GM18507 (cell line): Measurements from ENCODE around the gene FMO1.
"Not testable (repeated sequence)": the region's sequence is repeated elsewhere in the genome, so short reads cannot be mapped to it uniquely, and the experiment has no call there.

Experiments used
- DNase-seq: peaks from one replicate; pipeline ENCODE4 v3.0.0; 2011; ENCODE audit warnings: low read depth; ENCODE audit not compliant: insufficient read length; ENCODE audit errors: extremely low spot score
- FAIRE-seq: peaks from 2 replicates; lab custom pipeline; 2011; peaks lifted over from hg19 to GRCh38; lab: Jason Lieb, UNC

The FMO1 gene, protein sequence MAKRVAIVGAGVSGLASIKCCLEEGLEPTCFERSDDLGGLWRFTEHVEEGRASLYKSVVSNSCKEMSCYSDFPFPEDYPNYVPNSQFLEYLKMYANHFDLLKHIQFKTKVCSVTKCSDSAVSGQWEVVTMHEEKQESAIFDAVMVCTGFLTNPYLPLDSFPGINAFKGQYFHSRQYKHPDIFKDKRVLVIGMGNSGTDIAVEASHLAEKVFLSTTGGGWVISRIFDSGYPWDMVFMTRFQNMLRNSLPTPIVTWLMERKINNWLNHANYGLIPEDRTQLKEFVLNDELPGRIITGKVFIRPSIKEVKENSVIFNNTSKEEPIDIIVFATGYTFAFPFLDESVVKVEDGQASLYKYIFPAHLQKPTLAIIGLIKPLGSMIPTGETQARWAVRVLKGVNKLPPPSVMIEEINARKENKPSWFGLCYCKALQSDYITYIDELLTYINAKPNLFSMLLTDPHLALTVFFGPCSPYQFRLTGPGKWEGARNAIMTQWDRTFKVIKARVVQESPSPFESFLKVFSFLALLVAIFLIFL

DNA sequence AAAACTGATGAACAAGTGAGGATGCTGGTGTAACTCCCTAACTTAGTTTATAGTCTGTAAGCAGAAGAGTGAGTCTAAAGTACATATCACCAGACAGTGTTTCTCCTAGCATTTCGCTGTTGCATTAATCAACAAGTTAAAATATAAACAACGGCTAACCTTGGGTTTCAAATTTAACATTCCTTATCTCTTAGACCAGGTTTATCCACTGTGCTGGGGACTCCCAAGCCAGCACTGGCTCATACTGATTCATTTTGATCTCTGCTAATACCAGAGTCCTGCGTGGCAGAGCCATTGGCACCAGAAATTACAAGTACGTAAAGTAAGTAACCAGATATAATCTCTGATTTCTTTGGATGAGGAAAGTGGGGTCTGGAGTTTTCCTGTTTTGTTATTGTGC is at the start of gene FMO1:
Gene FMO1 (plus strand): TSS at position 193 of the 400 bp plus-strand sequence. CDS start 9,594 bp downstream, outside the sequence.
- no peak for FAIRE-seq
- no peak for DNase-seq

DNA sequence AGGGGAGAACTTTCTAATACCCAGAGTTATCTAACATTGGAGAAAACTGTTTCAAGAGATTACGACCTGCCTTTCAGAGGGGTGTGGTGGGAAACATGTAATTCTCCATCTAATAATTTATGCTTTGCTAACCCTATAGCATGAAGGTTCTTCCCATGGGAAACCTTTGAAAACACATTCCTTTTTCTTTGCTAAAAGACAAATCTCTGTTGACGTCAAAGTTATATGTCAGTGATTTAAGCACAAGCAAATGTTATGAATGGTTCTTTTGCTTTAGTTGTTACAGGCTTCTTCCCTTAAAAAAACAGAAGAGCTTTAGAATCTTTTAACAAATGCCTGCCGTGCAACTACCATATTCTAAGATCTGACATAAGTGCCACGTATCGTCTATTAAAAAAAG is 44.0 kb upstream of the FMO1 start:
- FAIRE-seq (no peak), DNase-seq (no peak)

DNA sequence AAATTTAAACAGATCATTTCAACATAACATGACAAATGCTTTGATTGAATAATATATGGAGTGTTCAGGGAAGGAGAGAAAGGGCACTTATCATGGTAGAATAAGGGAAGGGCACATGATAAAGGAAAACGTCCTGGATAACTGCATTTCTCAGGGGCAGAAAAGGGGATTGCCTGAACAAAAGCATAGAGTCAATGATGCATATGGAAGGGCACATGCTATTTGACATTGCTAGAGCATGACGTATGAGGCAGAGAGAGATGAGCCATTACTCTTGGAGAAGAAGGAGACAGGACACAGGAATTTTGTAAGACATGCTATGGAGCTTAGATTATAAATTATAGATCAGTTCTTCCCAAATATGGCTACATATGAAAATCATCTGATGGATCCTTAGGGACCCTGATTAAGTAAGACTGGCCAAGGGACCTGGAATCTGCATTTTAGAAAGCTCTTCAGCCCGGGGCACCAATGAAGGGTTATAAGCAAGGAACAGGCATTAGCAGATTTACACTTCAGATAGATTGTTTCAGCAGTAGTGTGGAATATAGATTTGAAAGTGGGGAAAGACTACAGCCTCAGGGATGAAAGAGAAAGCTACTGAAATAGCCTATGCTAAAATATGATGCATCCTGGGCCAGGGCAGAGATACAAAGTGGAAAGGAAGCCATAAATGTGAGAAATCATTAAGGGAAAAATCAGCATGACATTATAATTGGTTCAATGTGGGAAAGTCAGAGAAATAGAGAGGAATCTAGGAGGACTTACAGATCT is 41.9 kb upstream of the FMO1 start:
- DNase-seq (no peak), FAIRE-seq (no peak)

DNA sequence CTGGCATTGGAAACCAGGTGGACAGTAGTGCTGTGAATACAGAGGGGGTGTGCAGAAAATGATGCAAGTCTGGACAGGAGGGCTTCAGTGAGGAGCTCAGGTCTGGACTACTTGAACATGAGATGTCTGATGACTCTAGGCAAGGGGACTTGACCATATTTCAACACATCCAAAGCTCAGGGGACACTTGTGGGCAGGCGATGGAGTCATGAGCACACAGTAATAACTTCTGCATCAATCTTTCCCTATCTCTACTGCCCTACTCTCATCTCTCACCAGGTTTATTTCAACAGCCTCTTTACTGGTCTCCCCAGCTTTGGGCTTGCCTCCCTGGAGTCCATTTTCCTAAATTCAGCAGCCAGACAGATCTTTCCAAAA is 41.3 kb upstream of the FMO1 start:
- FAIRE-seq (no peak), DNase-seq (no peak)

DNA sequence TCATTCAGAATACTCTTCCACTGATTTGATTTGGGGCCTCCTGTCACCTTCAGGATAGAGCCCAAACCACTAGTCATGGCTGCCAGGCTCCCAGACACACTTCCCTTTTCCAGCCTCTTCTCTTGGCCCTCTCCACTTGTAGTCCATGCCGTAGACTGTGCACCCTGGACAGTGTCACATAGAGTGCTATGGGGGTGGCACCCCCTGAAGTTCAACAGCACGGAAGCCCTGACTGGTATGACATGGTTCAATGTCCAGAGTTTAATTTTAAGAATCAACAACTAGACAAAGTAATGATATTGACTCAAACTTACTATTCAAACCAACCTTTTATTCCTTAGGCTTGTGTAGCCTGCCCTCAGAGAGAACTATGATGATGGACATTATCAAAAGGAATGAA is 40.9 kb upstream of the FMO1 start:
- DNase-seq (no peak), FAIRE-seq (no peak)

DNA sequence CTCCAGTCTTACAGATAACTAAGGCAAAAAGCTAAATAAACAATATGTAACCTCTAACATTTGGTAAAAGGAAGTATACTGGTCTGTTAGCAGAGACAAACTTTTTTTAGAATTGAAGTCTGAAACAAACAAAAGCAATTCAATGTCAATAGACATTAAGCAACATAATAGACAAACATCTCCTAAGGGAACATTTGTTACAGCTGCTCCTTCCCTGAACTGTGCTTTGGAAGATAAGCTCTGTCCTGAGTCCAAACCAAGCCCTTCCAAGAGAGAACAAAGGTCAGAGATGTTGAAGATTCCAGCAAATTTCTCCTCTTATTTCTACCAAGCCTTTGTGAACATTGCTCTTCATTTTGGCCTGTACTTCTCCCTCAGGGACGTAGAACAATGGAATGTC is 37.9 kb upstream of the FMO1 start:
- FAIRE-seq (no peak), DNase-seq (no peak)

DNA sequence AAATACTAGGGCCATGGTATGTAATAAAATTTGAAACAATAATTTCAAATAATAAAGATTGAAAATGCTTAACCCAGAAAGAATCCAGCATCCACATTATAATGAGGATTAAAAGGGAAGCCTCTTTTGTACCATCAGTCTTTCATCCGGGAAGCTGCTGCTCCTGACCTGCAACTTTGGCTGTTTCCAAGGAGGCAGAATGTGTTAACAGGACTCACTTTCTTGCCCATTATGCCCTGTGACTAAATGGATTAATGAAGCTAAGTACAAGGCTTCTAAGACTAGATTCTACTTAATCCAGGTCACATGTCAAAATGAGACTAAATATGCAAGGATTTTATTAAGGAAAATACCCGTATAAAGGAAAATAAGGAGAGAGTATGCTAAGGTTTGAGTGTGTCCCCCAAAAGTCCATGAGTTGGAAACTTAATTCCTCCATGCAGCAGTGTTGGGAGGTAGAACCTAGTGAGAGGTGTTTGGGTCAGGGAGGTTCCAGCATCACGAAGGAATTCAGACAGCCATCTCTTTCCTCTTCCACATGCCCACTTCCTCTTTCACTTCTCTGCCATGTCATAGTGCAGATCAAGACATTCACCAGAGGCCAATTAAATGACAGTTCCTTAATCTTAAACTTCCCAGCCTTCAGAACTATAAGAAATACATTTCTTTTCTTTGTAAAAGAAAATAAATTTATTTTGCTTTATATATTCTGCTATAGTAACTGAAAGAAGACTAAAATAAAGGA is 35.5 kb upstream of the FMO1 start:
- DNase-seq (no peak), FAIRE-seq (no peak)

DNA sequence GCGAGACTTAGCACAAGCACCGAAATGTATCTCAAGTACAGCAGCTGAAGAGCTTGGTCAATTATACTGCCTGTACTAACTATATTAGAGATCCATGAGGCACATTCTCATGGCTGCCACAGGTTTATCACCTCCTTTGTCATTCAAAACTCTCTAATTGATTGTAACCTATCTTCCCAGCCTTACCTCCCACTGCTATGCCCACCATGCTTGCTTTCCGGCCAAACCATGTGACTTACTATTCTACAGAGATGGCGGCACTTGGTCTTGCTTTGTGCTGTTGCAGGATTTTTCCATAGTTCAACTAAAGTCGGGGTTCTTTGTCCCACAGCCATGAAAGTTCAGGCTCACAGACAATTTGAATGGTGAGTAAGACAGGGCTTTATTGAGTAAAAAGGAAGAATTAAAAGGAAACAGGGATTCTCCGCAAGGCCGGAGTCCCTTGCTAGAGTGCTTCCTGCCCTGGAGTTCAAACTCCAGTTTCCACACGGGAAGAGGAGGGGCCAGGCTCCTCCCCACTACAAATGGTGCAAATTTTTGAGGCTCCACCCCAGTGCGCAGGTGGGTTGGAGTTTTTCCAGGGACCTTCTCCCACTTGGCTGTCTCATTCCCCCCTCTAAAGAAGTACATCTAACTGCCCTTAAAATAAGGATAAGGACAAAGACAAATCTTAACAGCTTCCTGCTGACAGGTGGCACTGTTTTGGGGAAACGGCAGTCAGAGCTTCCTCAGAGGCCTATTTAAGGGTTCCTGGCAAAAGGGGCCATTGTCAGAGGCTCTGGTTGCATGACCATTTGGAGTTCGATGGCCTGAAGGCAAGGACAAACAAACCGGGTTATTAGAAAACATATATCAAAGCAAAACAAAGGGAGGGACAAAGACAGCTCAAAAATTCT is 34.5 kb upstream of the FMO1 start:
- DNase-seq (no peak), FAIRE-seq (no peak)

DNA sequence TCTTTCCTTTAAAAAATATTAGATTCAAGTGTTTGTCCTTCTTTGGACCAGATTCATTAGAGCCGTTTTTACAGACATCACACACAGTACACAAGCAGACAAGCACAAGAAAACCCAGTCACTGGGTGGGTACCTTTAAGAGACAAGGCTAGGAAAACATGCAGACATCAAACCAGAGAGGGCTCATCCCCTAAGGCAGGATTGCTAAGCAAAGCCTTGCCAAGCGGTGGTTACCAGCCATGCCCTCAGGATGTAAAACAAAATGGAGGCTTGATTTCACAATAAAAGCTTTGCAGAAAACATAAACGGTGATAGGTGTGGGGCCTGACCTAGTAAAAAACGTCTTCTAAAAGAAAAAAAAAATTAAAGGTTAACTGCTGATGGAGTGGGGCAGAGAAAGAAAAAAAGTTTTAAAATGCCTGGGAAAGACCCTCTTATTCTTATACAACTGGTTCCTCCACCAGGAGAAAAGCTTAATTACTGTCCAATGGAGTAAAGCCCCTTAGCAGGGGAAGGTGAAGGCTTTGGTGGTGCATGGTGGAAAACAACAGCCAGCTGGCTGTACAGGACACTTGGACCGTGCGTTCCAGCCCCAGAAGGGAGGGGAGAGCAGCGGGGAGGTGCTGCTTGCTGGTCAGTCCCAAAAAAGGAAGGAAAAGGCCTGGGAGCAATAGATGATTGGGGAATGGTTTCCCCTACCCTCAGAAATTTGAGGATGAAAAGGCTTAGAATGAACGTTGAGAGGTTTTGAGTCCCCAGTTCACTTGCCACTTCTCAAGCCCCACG is 30.4 kb upstream of the FMO1 start:
- DNase-seq (no peak), FAIRE-seq (no peak)

DNA sequence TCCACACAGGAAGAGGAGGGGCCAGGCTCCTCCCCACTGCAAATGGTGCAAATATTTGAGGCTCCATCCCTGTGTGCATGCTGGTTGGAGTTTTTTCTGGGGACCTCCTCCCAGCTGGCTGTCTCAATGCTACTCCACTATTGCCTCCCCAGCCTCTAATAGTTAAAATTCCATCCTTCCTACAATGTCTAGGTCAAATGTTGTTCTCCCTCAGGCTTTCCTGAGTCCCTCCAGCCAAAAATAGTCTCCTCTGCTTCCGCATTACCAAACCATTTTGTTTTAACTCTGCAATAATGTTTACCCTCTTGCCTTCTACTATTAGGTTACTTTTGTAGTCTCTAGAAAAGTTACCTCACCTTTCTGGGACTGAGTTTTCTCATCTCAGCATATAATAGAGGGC is 29.6 kb upstream of the FMO1 start:
- DNase-seq (no peak), FAIRE-seq (no peak)

DNA sequence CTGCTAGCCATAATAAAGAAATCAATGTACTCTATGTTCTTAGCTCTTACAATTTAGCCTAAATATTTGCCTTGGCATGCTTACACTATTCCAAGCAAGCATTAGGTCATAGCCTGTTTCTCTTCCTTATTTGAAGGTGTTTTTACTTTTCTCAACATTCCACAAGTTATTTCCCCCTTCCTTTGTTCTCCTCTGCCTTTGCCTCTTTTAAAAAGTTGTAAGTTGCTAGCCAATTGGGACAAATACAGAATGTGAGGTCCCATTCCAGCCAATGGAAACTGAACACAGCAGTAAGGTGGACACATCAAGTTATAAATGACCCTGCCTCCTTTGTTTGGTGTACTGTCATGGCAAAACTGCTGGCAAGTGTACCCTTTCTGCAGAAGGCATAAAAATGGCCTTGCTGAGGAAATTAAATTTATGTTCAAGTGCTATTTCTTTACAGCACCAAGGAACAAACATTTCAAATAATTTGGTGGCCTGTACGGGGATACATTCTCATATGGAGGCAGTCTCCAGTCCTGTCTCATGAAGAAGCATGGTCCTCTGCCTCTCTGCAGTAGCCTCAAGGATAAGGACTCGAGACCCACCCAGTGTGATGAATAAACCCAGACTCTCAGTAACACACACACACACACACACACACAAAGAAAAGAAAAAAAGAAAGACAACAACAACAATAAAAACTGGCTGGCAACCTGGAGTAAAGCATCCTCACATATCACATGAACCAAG is 28.8 kb upstream of the FMO1 start:
- FAIRE-seq = no peak

DNA sequence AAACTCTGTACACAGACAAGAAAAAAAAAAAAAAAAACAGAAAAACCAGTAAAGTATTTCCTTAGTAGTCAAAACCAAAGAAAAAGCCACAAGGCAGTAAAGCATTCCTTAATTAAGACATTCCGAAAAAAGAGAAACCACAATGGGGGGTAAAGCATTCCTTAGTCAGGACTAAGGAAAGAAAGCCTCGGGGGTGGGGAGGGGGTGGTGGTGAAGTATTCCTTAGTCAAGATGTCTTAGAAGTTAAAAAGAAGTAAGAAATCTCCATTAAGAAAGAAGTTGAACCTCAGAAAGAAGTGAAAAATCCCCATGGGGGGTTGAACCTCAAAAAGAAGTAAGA is 28.2 kb upstream of the FMO1 start:
- no peak for FAIRE-seq
- no peak for DNase-seq

More for the DNA sequence above, 28.8 kb upstream of the FMO1 start:
- no peak for DNase-seq

DNA sequence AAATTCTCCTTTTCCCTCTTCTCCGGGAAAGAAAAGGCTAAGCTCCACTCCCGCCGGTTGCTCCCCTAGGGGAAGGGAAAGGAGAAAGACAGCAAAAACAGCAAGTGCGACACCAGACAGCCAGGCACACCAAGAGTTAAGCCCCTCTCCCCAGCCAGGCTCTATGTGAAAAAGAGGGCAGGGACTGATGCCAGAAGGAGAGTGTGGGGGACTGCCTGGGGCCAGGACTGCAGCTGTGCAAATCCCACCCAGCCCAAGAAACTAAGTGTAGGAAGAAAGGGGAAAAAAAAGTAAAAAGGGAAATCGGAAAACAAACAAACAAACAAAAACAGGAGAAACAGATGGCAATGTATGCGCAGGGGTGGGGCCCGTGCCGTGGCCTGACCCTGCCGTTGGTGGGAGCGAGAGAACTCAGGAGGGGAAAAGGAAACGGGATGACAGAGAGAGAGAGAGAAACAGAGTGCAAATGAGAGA is 27.7 kb upstream of the FMO1 start:
- DNase-seq = no peak
- no peak for FAIRE-seq

DNA sequence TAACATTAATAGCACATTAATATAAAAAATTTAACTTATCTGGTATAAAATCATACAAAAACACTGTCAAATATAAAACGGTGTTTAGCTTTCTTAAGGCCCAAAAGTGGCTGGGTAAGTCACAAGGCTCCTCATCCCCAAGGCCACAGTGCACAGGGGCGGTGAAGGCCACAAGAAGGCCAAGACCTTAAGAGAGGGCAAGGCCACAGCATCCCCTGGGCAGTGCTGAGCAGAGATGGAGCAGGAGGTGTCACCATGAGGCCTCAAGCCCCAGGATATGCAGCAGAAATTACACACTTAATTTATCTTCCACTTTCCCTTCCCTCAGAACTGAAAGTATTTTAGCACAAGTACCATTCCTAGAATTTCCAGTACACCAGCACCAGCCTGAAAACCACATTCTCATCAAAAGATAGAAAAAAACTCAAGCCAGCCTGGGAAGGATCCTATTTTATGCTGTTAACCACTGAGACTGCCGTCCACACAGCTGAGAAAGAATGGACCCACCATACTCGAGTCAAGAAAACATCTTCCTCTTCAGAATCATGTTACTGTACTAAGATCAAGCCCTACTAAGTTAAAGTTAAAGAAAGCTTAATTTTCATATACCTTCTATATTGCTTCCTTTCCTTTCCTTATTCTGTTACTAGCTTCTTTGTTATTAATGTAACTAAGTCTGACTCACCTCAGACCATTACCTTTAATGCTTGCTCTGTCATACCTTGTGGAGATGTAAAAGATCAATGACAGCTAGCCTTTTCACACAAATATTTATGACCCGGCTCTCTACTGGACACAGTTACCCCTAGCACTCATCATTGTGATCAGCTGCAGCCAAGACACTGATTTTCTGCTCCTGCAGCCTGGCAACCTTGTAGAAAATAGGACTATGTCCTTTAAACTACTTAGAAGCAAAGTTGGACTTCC is 26.4 kb upstream of the FMO1 start:
- DNase-seq (no peak), FAIRE-seq (no peak)

DNA sequence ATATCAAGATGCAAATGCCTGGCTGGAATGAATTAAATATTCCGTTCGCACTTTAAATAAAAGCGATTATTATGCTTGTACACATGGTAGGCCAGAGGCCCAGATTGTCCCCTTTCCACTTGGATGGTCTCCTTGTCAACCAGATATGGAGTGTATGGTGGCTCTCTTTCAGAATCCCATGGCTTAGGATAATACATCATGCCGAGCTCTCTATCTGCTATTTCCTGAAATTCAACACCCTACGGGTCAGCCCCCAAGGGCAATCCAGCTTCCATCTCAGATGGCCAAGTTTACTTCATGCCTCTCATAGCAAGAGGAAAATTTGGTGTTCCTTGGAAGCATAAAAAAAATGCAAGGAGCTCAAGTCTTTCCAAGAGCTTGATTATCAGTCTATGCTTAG is 25.4 kb upstream of the FMO1 start:
- no peak for DNase-seq
- FAIRE-seq = no peak

DNA sequence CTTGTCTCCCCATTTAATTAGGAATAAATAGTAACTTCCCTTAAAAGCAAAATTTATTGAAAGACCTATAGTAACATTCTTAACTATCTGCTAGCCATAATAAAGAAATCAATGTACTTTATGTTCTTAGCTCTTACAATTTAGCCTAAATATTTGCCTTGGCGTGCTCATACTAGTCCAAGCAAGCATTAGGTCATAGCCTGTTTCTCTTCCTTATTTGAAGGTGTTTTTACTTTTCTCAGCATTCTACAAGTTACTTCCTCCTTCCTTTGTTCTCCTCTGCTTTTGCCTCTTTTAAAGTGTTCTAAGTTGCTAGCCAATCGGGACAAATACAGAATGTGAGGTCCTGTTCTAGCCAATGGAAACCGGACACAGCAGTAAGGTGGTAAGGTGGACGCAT is 24.0 kb upstream of the FMO1 start:
- DNase-seq, FAIRE-seq: not testable (repeated sequence)
